Measurements from ENCODE around the gene TPST1.

GRCh38 chr7:66206119-66206933, 1.2 kb downstream of the TPST1 start:
- TF ChIP-seq CTCF (IDR thresholded peaks at IDR 0.05) (no peak), POLR2A (IDR thresholded peaks at IDR 0.05) (no peak)

Data from Peyer's patch (tissue), 4 donors.